Measurements from ENCODE around the gene EIPR1. TPM values are rescaled to one million over a fixed set of nuclear protein-coding genes. Genes with fewer than 3 reads are reported as not detected.

EIPR1 gene
- total and polyA plus RNA-seq, 10 of the 15 experiments (the other 5 are each of a cell fraction or from before 2014, with no cell fraction given) = 23.6 to 61.2 (median 42.2) TPM

DNA sequence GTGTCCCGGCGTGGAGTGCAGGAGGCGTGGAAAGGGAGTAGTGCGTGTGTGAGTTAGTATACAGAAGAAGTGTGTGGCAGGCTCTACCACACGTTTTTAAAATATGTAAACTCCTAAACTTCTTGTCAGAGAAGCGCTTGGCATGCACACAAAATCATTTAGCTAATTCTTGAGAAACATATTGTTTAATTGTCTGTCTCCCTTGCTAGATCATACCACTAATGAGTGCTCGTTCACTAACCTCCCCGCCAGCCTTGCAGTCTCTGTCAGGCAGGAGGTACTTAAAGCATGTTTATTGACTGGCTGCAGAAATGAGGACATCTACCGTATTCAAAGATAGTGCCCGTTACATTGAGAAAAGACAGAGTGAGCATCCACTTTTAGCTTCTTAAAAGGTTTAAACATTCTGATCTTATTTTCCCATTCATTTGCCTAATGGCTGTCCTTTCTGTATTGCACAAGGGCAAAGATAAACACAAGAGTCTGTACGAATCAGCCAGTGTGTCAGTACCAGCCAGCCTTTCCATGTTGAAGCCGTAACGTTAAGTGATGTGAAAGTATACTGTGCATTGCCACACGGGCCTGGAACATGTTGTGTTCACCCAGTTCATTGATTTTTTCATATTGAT is 43.3 kb upstream of the EIPR1 start:
- H2AFZ ChIP-seq (ENCODE audit: control insufficient read depth, low read depth, low read length) = no peak overlapping the region
- H3K27ac ChIP-seq (ENCODE audit: control insufficient read depth, insufficient read depth) = peak overlapping the region; percentile 40; the same call in 1 of the 2 replicates
- in situ Hi-C loops (cut with MboI) = no loop called here
- H3K9me3 ChIP-seq (replicated peaks; ENCODE audit: control insufficient read depth, insufficient read depth, low read length) = no peaks in the 10 kb centered on the region; the same call in 2 of the 3 replicates
- ChIA-PET SMC1A (ENCODE audit: uncharacterized antibody, unreplicated experiment) (interaction anchor here (1.2 to 1.4 kb wide), 2 partner anchors 15 to 231 kb away, joined by 3 read pairs; no protein-coding TSS in a partner anchor), POLR2A (no interaction called here), CTCF (interaction anchor here (1.2 kb wide), 1 partner anchor 41 kb away, joined by 8 read pairs; no protein-coding TSS in a partner anchor), RAD21 (ENCODE audit: unreplicated experiment) (interaction anchor here (1.3 kb wide), 1 partner anchor 231 kb away, joined by 5 read pairs; no protein-coding TSS in a partner anchor)
- WGBS (ENCODE audit: insufficient coverage, insufficient replicate concordance, low lambda C conversion rate, missing lambda C conversion rate) = 84% methylated on average over 14 of the region's 14 CpGs
- intact Hi-C loops (cut with micrococcal nuclease; ENCODE audit: unreplicated experiment) = no loop called here
- peaks cover 5% of the 10 kb centered on the region; the same call in 1 of the 2 replicates for H3K4me1 ChIP-seq (ENCODE audit: control insufficient read depth, insufficient read depth, low read length)
- no peaks in the 10 kb centered on the region for H3K27me3 ChIP-seq (replicated peaks in 1 of 2; ENCODE audit: control insufficient read depth in 2 of 2, insufficient read depth in 2 of 2, low read length in 1 of 2)
- no peak overlapping the region for H3K4me2 ChIP-seq (ENCODE audit: control insufficient read depth, insufficient read depth)
- no peaks in the 10 kb centered on the region for H3K79me2 ChIP-seq (ENCODE audit: control insufficient read depth, insufficient read depth, low read length)
- FAIRE-seq (peak; percentile 31), ATAC-seq (no peak), DNase-seq (ENCODE audit: low read depth, low spot score) (no peak)
- H3K36me3 ChIP-seq (ENCODE audit: control insufficient read depth in 2 of 2, insufficient read depth in 2 of 2, low read length in 1 of 2) = peaks cover 3 to 31% of the 10 kb centered on the region in 2 experiments
- H3K4me3 ChIP-seq = no peak overlapping the region
- no peaks in the 10 kb centered on the region for H4K20me1 ChIP-seq (ENCODE audit: control insufficient read depth, insufficient read depth)
- BruUV-seq (replicated peaks) = no TSS peak
- H3K9ac ChIP-seq (ENCODE audit: control insufficient read depth, insufficient read depth, low read length) = no peak overlapping the region
- TF ChIP-seq ATF3 (IDR thresholded peaks at IDR 0.05; ENCODE audit: borderline replicate concordance, extremely low read depth, low read depth, low read length) (no peak), MYC (IDR thresholded peaks at IDR 0.05; ENCODE audit: insufficient read depth, insufficient read length, insufficient replicate concordance, low read length, severe bottlenecking) (no peak), NR2C1 (IDR thresholded peaks at IDR 0.05) (no peak), MEF2B (IDR thresholded peaks at IDR 0.05; ENCODE audit: partially characterized antibody, poor library complexity, severe bottlenecking) (no peak), TBL1XR1 (IDR thresholded peaks at IDR 0.05; ENCODE audit: low read depth, low read length) (no peak), PAX5 (IDR thresholded peaks at IDR 0.05; ENCODE audit: borderline replicate concordance, low read depth, low read length) (no peak), WRNIP1 (IDR thresholded peaks at IDR 0.05; ENCODE audit: borderline replicate concordance, low read depth, low read length) (no peak), RB1 (IDR thresholded peaks at IDR 0.05; ENCODE audit: borderline replicate concordance) (no peak), RUNX3 (IDR thresholded peaks at IDR 0.05; ENCODE audit: low read length) (no peak), BRCA1 (IDR thresholded peaks at IDR 0.05; ENCODE audit: low read depth, low read length) (no peak), ZBED1 (IDR thresholded peaks at IDR 0.05; ENCODE audit: borderline replicate concordance) (no peak), CEBPZ (IDR thresholded peaks at IDR 0.05; ENCODE audit: low read depth, low read length) (no peak), BCL3 (IDR thresholded peaks at IDR 0.05; ENCODE audit: borderline replicate concordance, insufficient read depth, low read depth, low read length, poor library complexity, severe bottlenecking) (no peak)
- TF ChIP-seq, protein P1, sequence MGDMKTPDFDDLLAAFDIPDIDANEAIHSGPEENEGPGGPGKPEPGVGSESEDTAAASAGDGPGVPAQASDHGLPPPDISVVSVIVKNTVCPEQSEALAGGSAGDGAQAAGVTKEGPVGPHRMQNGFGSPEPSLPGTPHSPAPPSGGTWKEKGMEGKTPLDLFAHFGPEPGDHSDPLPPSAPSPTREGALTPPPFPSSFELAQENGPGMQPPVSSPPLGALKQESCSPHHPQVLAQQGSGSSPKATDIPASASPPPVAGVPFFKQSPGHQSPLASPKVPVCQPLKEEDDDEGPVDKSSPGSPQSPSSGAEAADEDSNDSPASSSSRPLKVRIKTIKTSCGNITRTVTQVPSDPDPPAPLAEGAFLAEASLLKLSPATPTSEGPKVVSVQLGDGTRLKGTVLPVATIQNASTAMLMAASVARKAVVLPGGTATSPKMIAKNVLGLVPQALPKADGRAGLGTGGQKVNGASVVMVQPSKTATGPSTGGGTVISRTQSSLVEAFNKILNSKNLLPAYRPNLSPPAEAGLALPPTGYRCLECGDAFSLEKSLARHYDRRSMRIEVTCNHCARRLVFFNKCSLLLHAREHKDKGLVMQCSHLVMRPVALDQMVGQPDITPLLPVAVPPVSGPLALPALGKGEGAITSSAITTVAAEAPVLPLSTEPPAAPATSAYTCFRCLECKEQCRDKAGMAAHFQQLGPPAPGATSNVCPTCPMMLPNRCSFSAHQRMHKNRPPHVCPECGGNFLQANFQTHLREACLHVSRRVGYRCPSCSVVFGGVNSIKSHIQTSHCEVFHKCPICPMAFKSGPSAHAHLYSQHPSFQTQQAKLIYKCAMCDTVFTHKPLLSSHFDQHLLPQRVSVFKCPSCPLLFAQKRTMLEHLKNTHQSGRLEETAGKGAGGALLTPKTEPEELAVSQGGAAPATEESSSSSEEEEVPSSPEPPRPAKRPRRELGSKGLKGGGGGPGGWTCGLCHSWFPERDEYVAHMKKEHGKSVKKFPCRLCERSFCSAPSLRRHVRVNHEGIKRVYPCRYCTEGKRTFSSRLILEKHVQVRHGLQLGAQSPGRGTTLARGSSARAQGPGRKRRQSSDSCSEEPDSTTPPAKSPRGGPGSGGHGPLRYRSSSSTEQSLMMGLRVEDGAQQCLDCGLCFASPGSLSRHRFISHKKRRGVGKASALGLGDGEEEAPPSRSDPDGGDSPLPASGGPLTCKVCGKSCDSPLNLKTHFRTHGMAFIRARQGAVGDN (IDR thresholded peaks at IDR 0.05) = no peak
